HFF-Myc (cell line): ENCODE results near the gene LSM14A.
"Not testable (repeated sequence)": the region's sequence is repeated elsewhere in the genome, so short reads cannot be mapped to it uniquely, and the experiment has no call there.

Source experiments
- DNase-seq: peaks from one replicate; pipeline ENCODE4 v3.0.0-alpha.2; 2011; ENCODE audit warnings: low read depth; ENCODE audit errors: extremely low read depth
- H3K4me3 ChIP-seq: replicated peaks from 2 replicates; pipeline ENCODE4 v1.5.1; 2011; ENCODE audit warnings: low read depth, mild to moderate bottlenecking, control low read depth, low read length
- CTCF ChIP-seq: IDR thresholded peaks from 2 replicates; pipeline ENCODE4 v1.5.1; 2012; ENCODE audit warnings: mild to moderate bottlenecking, low read depth, low read length, control low read depth; ENCODE audit errors: missing control alignments

LSM14A gene

GRCh38 chr19:34148658-34149185 is 23.6 kb upstream of the LSM14A start:
- no peak for TF ChIP-seq CTCF
- DNase-seq: no peak
- no peak overlapping the region for H3K4me3 ChIP-seq

GRCh38 chr19:34149873-34150272 is 22.4 kb upstream of the LSM14A start:
- DNase-seq: no peak
- TF ChIP-seq CTCF: no peak

GRCh38 chr19:34150558-34150957 is 21.7 kb upstream of the LSM14A start:
- no peak overlapping the region for H3K4me3 ChIP-seq
- TF ChIP-seq CTCF: no peak
- DNase-seq: no peak

More at GRCh38 chr19:34149873-34150272, 22.4 kb upstream of the LSM14A start:
- no peak overlapping the region for H3K4me3 ChIP-seq

GRCh38 chr19:34151439-34151838 is 20.9 kb upstream of the LSM14A start:
- TF ChIP-seq CTCF: no peak
- DNase-seq: no peak
- H3K4me3 ChIP-seq: no peak overlapping the region

- DNase-seq: no peak
- no peak for TF ChIP-seq CTCF
- no peak overlapping the region for H3K4me3 ChIP-seq
Measured at GRCh38 chr19:34154401-34154800, 17.9 kb upstream of the LSM14A start.

GRCh38 chr19:34155686-34156085 is 16.6 kb upstream of the LSM14A start:
- DNase-seq: no peak
- no peak for TF ChIP-seq CTCF
- no peak overlapping the region for H3K4me3 ChIP-seq

- H3K4me3 ChIP-seq, DNase-seq: not testable (repeated sequence)
Measured at GRCh38 chr19:34158966-34159365, 13.3 kb upstream of the LSM14A start.

- DNase-seq, H3K4me3 ChIP-seq: not testable (repeated sequence)
Measured at GRCh38 chr19:34159541-34159940, 12.8 kb upstream of the LSM14A start.

- not testable (repeated sequence) for H3K4me3 ChIP-seq, DNase-seq
Measured at GRCh38 chr19:34161902-34162301, 10.4 kb upstream of the LSM14A start.
